ENCODE measurements around the gene SLC6A17. TPM values are rescaled to one million over a fixed set of nuclear protein-coding genes. Genes with fewer than 3 reads are reported as not detected.

Gene SLC6A17
- total RNA-seq = under 0.01 and 1.1 TPM in 2 replicates

DNA sequence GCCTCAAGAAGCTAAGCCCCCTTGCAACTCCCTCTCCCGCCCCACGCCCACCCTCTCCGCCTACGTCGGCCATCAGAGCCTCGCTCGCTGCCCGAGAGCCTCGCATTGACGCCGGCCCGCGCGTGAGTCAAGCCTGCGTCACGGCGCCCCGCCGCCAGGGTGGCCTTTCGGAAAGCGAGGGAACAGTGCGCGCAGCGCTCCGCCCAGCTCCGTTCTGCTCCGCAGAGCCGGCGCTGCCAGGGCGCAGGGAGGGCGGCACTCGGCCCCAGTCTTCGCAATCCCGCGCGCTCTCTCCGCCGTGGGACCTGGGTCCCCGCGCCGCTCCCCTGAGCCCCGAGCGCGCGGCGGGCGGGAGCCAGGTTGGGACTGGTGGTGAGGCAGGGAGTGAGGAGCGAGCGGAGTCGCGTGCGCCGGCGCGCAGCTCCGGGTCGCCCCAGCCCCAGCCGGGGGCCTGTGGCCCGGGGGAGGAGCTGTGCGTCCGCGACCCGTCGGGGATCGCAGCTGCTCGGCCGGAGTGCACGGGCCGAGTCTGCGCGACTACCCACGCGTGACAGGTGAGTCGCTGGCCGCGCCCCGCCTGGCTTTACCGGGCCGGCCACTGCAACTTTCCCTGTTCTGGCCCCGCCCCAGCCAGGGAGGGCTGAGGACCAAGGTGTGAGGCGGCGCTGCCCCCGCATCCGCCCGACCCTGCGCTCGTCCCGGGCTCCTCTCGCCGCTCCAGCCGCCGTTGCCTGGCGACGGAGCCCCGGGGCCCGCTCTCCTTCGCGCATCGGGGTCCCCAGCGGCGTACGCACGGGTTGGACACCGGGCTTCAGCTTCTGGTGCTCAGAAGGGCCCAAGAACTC, at the start of gene SLC6A17:
Gene SLC6A17 (plus strand): TSS at position 165 of the 845 bp plus-strand sequence. CDS start 16,436 bp downstream, outside the sequence.

GRCh38 chr1:110112143-110112542, 38.2 kb upstream of the SLC6A17 start, which contains the start of gene UBL4B:
UBL4B (plus strand) TSS chr1:110112443; CDS start chr1:110112535, 92 bp downstream.

GRCh38 chr1:110209715-110210603, 59.7 kb downstream of the SLC6A17 start, which contains the start of gene KCNC4:
KCNC4 (plus strand) TSS chr1:110210314; CDS start chr1:110211500, 1,186 bp downstream.

Other genes with a start within 250 kb of the SLC6A17 start
- gene CSF1, start 239.6 kb upstream of the SLC6A17 start, total RNA-seq = 6.3 and 32.5 TPM in 2 replicates
- gene AHCYL1, start 165.7 kb upstream of the SLC6A17 start, total RNA-seq = 30.1 and 54.9 TPM in 2 replicates
- gene STRIP1, start 115.9 kb upstream of the SLC6A17 start, total RNA-seq = 30.6 and 68.2 TPM in 2 replicates
- not detected in 2 replicates for gene ALX3, start 79.8 kb upstream of the SLC6A17 start, total RNA-seq
- not detected in 2 replicates for gene UBL4B, start 38.1 kb upstream of the SLC6A17 start, total RNA-seq
- gene KCNC4, start 59.8 kb downstream of the SLC6A17 start, total RNA-seq = 3.9 and 5.4 TPM in 2 replicates
- 24.6 and 40.0 TPM in 2 replicates for gene RBM15, start 188.9 kb downstream of the SLC6A17 start, total RNA-seq
- gene SLC16A4, start 240.5 kb downstream of the SLC6A17 start, total RNA-seq = 0.38 and 0.65 TPM in 2 replicates

Measured in bladder microvascular endothelial cell (primary cell).